Hair follicle dermal papilla cell (primary cell): ENCODE data around the gene MUSK. TPM values are rescaled to one million over a fixed set of nuclear protein-coding genes. Genes with fewer than 3 reads are reported as not detected.

Experiments
- small RNA-seq: library from RNA; depleted of rRNA; stranded (forward); fragments of <200 nt; gene quantifications from one replicate; pipeline ENCODE3, GENCODE V24; 2012
- total RNA-seq: library from RNA; depleted of rRNA; stranded (reverse); fragments of >200 nt; gene quantifications from 2 replicates; pipeline ENCODE4 v1.2.3, GENCODE V29; 2012

Gene MUSK
- 0.12 and 0.97 TPM in 2 replicates for total RNA-seq

DNA sequence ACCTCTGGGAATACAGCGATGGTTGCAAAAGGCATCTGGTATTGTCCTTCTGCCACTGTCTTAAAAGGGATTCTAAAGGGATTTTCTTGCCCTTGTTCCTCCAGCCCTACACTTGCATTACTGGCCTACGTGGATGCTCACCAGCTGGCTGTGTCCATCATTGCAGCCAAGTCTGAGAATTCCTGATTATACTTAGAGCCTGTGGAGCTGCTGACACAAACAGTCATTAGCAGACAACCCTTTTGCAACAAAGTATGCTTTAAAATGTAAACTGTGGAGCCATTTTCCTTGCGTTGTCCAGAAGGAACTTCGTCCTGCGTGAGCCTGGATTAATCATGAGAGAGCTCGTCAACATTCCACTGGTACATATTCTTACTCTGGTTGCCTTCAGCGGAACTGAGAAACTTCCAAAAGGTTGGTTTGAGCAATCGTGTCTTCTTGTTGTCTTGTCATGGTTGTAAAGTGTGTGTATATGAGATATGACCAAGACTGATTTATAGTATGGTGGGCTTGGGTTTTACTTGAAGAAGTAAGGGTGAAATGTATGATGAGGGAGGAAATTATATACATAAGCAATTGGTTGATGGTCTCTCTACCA is at the start of gene MUSK:
MUSK (plus strand) TSS at position 222 of the 598 bp plus-strand sequence; CDS start at position 336, 114 bp downstream.

Small RNA genes lying within 50 kb of the gene (small RNA-seq; reads per million reads assigned to genes)
- gene AL513328.1: not detected

Other genes with a start within 250 kb of the MUSK start
- 107 and 127 TPM in 2 replicates for gene SVEP1, start 89.0 kb upstream of the MUSK start, total RNA-seq